Body of pancreas (tissue), 4 donors: ENCODE results near the gene ERC2.

ENCODE experiments used
- POLR2A ChIP-seq, 3 donors: fragments of 450-650 bp; IDR thresholded peaks; one replicate each; pipeline ENCODE4 v1.6.1; 2016; ENCODE audit warnings: antibody characterized with exemption in 3 of 3, mild to moderate bottlenecking in 2 of 3
- TF ChIP-seq, protein P1 (sequence below), 7 experiments: fragments of 450-650 bp in 4 of 7; fragments of 200-600 bp in 3 of 7; sonication (generic) in 3 of 7; IDR thresholded peaks; one replicate each; pipeline ENCODE4 v1.5.1; 2016 to 2019; ENCODE audit warnings: antibody characterized with exemption in 7 of 7

- TF ChIP-seq, protein P1, sequence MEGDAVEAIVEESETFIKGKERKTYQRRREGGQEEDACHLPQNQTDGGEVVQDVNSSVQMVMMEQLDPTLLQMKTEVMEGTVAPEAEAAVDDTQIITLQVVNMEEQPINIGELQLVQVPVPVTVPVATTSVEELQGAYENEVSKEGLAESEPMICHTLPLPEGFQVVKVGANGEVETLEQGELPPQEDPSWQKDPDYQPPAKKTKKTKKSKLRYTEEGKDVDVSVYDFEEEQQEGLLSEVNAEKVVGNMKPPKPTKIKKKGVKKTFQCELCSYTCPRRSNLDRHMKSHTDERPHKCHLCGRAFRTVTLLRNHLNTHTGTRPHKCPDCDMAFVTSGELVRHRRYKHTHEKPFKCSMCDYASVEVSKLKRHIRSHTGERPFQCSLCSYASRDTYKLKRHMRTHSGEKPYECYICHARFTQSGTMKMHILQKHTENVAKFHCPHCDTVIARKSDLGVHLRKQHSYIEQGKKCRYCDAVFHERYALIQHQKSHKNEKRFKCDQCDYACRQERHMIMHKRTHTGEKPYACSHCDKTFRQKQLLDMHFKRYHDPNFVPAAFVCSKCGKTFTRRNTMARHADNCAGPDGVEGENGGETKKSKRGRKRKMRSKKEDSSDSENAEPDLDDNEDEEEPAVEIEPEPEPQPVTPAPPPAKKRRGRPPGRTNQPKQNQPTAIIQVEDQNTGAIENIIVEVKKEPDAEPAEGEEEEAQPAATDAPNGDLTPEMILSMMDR (IDR thresholded peaks at IDR 0.05) = no peak
- no peak for TF ChIP-seq POLR2A (IDR thresholded peaks at IDR 0.05)
These were observed 143.8 kb downstream of the ERC2 start for GRCh38 chr3:56324473-56324872.
